IMR-90 (cell line): Measurements from ENCODE around the gene ST3GAL3. TPM values are rescaled to one million over a fixed set of nuclear protein-coding genes. Genes with fewer than 3 reads are reported as not detected.

Source experiments
- ATAC-seq: fragments of 200-7000 bp; cut with Tn5 transposase; 2 replicates; pipeline ENCODE4 v1.9.1; 2020; ENCODE audit warnings: low read depth, mild to moderate bottlenecking, moderate library complexity
- BruUV-seq: library from RNA; stranded (reverse); fragments of 400-500 nt; replicated peaks from 2 replicates; lab custom pipeline; 2021; lab: Mats Ljungman, UMichigan
- CTCF ChIA-PET: fragments of 300-600 bp; formaldehyde crosslinking; extraction: SDS; loops from one replicate; lab custom pipeline; 2021; ENCODE audit warnings: antibody characterized with exemption; lab: Yijun Ruan, JAX
- POLR2A ChIA-PET: fragments of 300-600 bp; sonication (Branson Sonifier 250); formaldehyde crosslinking; loops from one replicate; lab custom pipeline; 2022; ENCODE audit warnings: antibody characterized with exemption; ENCODE audit not compliant: unreplicated experiment; lab: Charles Lee
- DNase-seq: peaks from one replicate; pipeline ENCODE4 v3.0.0; 2013
- H2AFZ ChIP-seq: replicated peaks from 2 replicates; pipeline ENCODE3; 2013; ENCODE audit warnings: low read length, mild to moderate bottlenecking; ENCODE audit not compliant: poor library complexity
- H2AK5ac ChIP-seq: 2 replicates; pipeline ENCODE4 v1.6.1; 2013; ENCODE audit warnings: low read depth, low read length, inconsistent platforms
- H2AK9ac ChIP-seq: replicated peaks from 2 replicates; pipeline ENCODE3; 2013; ENCODE audit warnings: mild to moderate bottlenecking, low read depth, low read length, moderate library complexity; ENCODE audit not compliant: poor library complexity
- H2BK120ac ChIP-seq: 2 replicates; pipeline ENCODE4 v1.6.1; 2013; ENCODE audit warnings: low read depth, low read length, inconsistent platforms
- H2BK15ac ChIP-seq: 3 replicates; pipeline ENCODE4 v1.6.1; 2013; ENCODE audit warnings: low read depth, low read length, inconsistent platforms
- H2BK20ac ChIP-seq: 2 replicates; pipeline ENCODE4 v1.6.1; 2013; ENCODE audit warnings: low read depth, mild to moderate bottlenecking, inconsistent platforms, low read length, moderate library complexity
- H2BK5ac ChIP-seq: 2 replicates; pipeline ENCODE4 v1.6.1; 2013; ENCODE audit warnings: mild to moderate bottlenecking, low read depth, low read length, inconsistent platforms; ENCODE audit not compliant: poor library complexity, severe bottlenecking
- H3K14ac ChIP-seq: replicated peaks from 2 replicates; pipeline ENCODE4 v1.6.1; 2013; ENCODE audit warnings: low read depth, low read length, inconsistent platforms
- H3K18ac ChIP-seq: 2 replicates; pipeline ENCODE4 v1.6.1; 2013; ENCODE audit warnings: low read depth, low read length, control low read depth
- H3K23ac ChIP-seq: 2 replicates; pipeline ENCODE4 v1.6.1; 2013; ENCODE audit warnings: low read depth, low read length, inconsistent platforms
- H3K27ac ChIP-seq: 2 replicates; pipeline ENCODE4 v1.5.1; 2013; ENCODE audit warnings: mild to moderate bottlenecking, control low read depth, low read length; ENCODE audit not compliant: insufficient read depth
- H3K27me3 ChIP-seq: 2 replicates; pipeline ENCODE4 v1.6.1; 2013; ENCODE audit warnings: low read length; ENCODE audit not compliant: control insufficient read depth, insufficient read depth
- H3K36me3 ChIP-seq: 2 replicates; pipeline ENCODE4 v1.6.1; 2013; ENCODE audit warnings: low read length, mixed read lengths; ENCODE audit not compliant: control insufficient read depth, insufficient read depth
- H3K4ac ChIP-seq: 2 replicates; pipeline ENCODE4 v1.6.1; 2013; ENCODE audit warnings: low read depth, low read length, inconsistent platforms
- H3K4me1 ChIP-seq: 2 replicates; pipeline ENCODE4 v1.6.1; 2013; ENCODE audit warnings: low read length, mixed read lengths; ENCODE audit not compliant: control insufficient read depth, insufficient read depth
- H3K4me2 ChIP-seq: 2 replicates; pipeline ENCODE4 v1.6.1; 2013; ENCODE audit warnings: low read depth, mild to moderate bottlenecking, control low read depth, low read length, moderate library complexity
- H3K4me3 ChIP-seq: 2 replicates; pipeline ENCODE4 v1.5.1; 2013; ENCODE audit warnings: low read depth, mild to moderate bottlenecking, control low read depth, low read length, moderate library complexity; ENCODE audit not compliant: insufficient read depth
- H3K56ac ChIP-seq: 2 replicates; pipeline ENCODE4 v1.6.1; 2013; ENCODE audit warnings: low read length, inconsistent platforms; ENCODE audit not compliant: insufficient read depth; ENCODE audit errors: extremely low read depth
- H3K79me1 ChIP-seq, 2 experiments: 2 replicates each; pipeline ENCODE4 v1.6.1; 2013; ENCODE audit warnings: low read length in 2 of 2, inconsistent platforms in 1 of 2, low read depth in 1 of 2
- H3K9ac ChIP-seq: 2 replicates; pipeline ENCODE4 v1.6.1; 2013; ENCODE audit warnings: low read depth, low read length, control low read depth
- H3K9me1 ChIP-seq: 2 replicates; pipeline ENCODE4 v1.6.1; 2013; ENCODE audit warnings: low read length, inconsistent platforms; ENCODE audit not compliant: insufficient read depth
- H3K9me3 ChIP-seq: 2 replicates; pipeline ENCODE4 v1.6.1; 2013; ENCODE audit warnings: low read length; ENCODE audit not compliant: control insufficient read depth, insufficient read depth
- H4K20me1 ChIP-seq: 2 replicates; pipeline ENCODE4 v1.6.1; 2013; ENCODE audit warnings: low read length, inconsistent platforms; ENCODE audit not compliant: insufficient read depth
- H4K5ac ChIP-seq: 2 replicates; pipeline ENCODE4 v1.6.1; 2013; ENCODE audit warnings: mild to moderate bottlenecking, low read depth, low read length, control low read depth
- H4K8ac ChIP-seq, 2 experiments: 2 replicates each; pipeline ENCODE4 v1.6.1; 2013; ENCODE audit warnings: low read depth in 2 of 2, low read length in 2 of 2, control low read depth in 1 of 2, inconsistent platforms in 1 of 2
- H4K91ac ChIP-seq: 2 replicates; pipeline ENCODE4 v1.6.1; 2013; ENCODE audit warnings: low read depth, low read length, inconsistent platforms; ENCODE audit not compliant: insufficient read depth
- CEBPB ChIP-seq: IDR thresholded peaks from 2 replicates; pipeline ENCODE4 v1.6.1; 2012; ENCODE audit warnings: low read depth, low read length, improper control_type of control experiment
- MAZ ChIP-seq: IDR thresholded peaks from 2 replicates; pipeline ENCODE4 v1.6.1; 2012; ENCODE audit warnings: low read depth, mild to moderate bottlenecking, low read length, improper control_type of control experiment, moderate library complexity, borderline replicate concordance
- RAD21 ChIP-seq: IDR thresholded peaks from 2 replicates; pipeline ENCODE4 v1.6.1; 2012; ENCODE audit warnings: low read length, improper control_type of control experiment
- RCOR1 ChIP-seq: IDR thresholded peaks from 2 replicates; pipeline ENCODE4 v1.6.1; 2012; ENCODE audit warnings: mild to moderate bottlenecking, low read length, improper control_type of control experiment; ENCODE audit not compliant: insufficient replicate concordance
- WGBS, 2 experiments: methylation state at CpG; one replicate each; pipeline versions ENCODE4 v1.1.5 to v1.1.7; 2013; ENCODE audit warnings: missing lambda C conversion rate in 2 of 2; ENCODE audit not compliant: insufficient read length in 1 of 2; ENCODE audit errors: extremely low coverage in 2 of 2; 5-methylcytosine and 5-hydroxymethylcytosine counted together
- dilution Hi-C: fragments of 300-500 bp; cut with HindIII; formaldehyde crosslinking; loops from one replicate; pipeline ENCODE4 v1.14.3; 2018; ENCODE audit warnings: low sequenced_read_pairs; ENCODE audit not compliant: unreplicated experiment
- in situ Hi-C: fragments of 300-500 bp; cut with MboI; formaldehyde crosslinking; loops from 3 replicates; pipeline ENCODE4 v1.14.3; 2019; ENCODE audit warnings: low sequenced_read_pairs, inconsistent platforms, mixed read lengths
- intact Hi-C: fragments of 100-400 bp; cut with micrococcal nuclease; formaldehyde crosslinking; loops from 2 replicates; pipeline ENCODE4 v1.10.0; 2022
- polyA plus RNA-seq, 3 experiments: library from polyadenylated mRNA; depleted of rRNA; stranded (reverse); fragments of >200 nt; gene quantifications; 2 replicates each; pipeline ENCODE4 v1.2.3, GENCODE V29; 2012; ENCODE audit warnings: low replicate concordance in 1 of 3
- total RNA-seq: library from RNA; depleted of rRNA; stranded (reverse); fragments of >200 nt; gene quantifications from 2 replicates; pipeline ENCODE4 v1.2.3, GENCODE V29; 2012

Gene ST3GAL3
- total and polyA plus RNA-seq, 2 of the 4 experiments (the other 2 are of a cell fraction): 12.0 to 14.8 TPM

GRCh38 chr1:43970911-43971310 is 263.6 kb downstream of the ST3GAL3 start:
- H3K79me1 ChIP-seq: peaks cover 15 to 28% of the 10 kb centered on the region in 2 experiments; a peak in 3 of 4 replicates
- no peak overlapping the region for H2BK5ac ChIP-seq
- no peaks in the 10 kb centered on the region for H3K9me3 ChIP-seq
- no peak overlapping the region for H2AFZ ChIP-seq
- H3K9ac ChIP-seq: no peak overlapping the region
- intact Hi-C loops (loop anchor here (1.0 kb wide), 1 partner anchor 260 kb away; no protein-coding TSS in a partner anchor), in situ Hi-C loops (loop anchor here (25.0 kb wide), 1 partner anchor 434 kb away; the partner anchor contains the start of gene PTPRF), dilution Hi-C loops (no loop called here)
- no peak overlapping the region for H4K8ac ChIP-seq
- no peak overlapping the region for H2BK20ac ChIP-seq
- TF ChIP-seq RAD21 (no peak), MAZ (no peak), CEBPB (no peak), RCOR1 (no peak)
- no TSS peak for BruUV-seq
- WGBS, 2 experiments: 79% methylated on average over 7 of the region's 9 CpGs; no CpG with 5 or more reads in 1 of the 2 experiments
- H4K20me1 ChIP-seq: peaks cover 6% of the 10 kb centered on the region
- no peak overlapping the region; the same call in 1 of the 2 replicates for H2AK5ac ChIP-seq
- H3K56ac ChIP-seq: no peak overlapping the region
- H3K4ac ChIP-seq: no peak overlapping the region
- H4K5ac ChIP-seq: no peak overlapping the region
- H3K36me3 ChIP-seq: peaks cover 11% of the 10 kb centered on the region
- H3K4me2 ChIP-seq: peak overlapping the region; percentile 81
- H3K4me1 ChIP-seq: peaks cover 4% of the 10 kb centered on the region
- no peak overlapping the region for H3K27ac ChIP-seq
- DNase-seq (no peak), ATAC-seq (no peak)
- H2BK15ac ChIP-seq: no peak overlapping the region
- no peak overlapping the region for H4K91ac ChIP-seq
- no peak overlapping the region for H3K4me3 ChIP-seq
- ChIA-PET POLR2A (no interaction called here), CTCF (no interaction called here)
- H3K9me1 ChIP-seq: peaks cover 14% of the 10 kb centered on the region
- H3K23ac ChIP-seq: no peak overlapping the region
- H2BK120ac ChIP-seq: no peak overlapping the region
- no peaks in the 10 kb centered on the region for H3K27me3 ChIP-seq
- H3K14ac ChIP-seq: no peak overlapping the region
- H3K18ac ChIP-seq: no peak overlapping the region
- no peak overlapping the region for H2AK9ac ChIP-seq
